HT-29 (cell line): ENCODE results near the gene DSCAML1. TPM values are rescaled to one million over a fixed set of nuclear protein-coding genes. Genes with fewer than 3 reads are reported as not detected.

Experiments used
- DNase-seq: peaks from one replicate; pipeline ENCODE4 v3.0.0-alpha.2; 2015; ENCODE audit warnings: low spot score
- total RNA-seq: library from RNA; depleted of rRNA; stranded (reverse); fragments of >200 nt; shearing (Covaris generic); gene quantifications from 2 replicates; pipeline ENCODE4 v1.2.3, GENCODE V29; 2014

The DSCAML1 gene
- total RNA-seq, 1 experiment from 2014 or later = not detected

- no peak for DNase-seq
These were observed 245.2 kb downstream of the DSCAML1 start for GRCh38 chr11:117551761-117552343.

GRCh38 chr11:117550466-117550865 lies 246.6 kb downstream of the DSCAML1 start:
- DNase-seq = no peak

GRCh38 chr11:117549417-117549816 lies 247.6 kb downstream of the DSCAML1 start:
- DNase-seq = no peak

DNA sequence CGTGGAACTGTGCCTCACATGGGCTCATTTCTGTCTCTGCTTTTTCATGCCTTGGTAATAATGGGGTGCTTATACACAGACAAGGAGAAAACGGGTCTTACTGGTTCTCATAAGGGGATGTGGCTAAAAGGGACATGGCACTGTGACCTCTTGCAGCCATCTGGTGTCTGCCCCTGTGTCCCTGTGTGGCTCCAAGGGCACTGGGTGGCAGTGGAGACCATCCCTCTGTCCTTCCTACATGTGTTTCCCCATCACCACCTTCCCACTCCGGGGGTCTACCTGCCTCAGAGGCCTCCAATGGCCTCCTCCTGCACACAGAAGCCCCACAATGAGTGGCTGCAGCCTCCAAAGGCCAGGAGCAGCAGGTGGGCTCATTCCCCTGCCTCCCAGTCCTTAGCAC lies 248.1 kb downstream of the DSCAML1 start:
- DNase-seq = no peak

DNA sequence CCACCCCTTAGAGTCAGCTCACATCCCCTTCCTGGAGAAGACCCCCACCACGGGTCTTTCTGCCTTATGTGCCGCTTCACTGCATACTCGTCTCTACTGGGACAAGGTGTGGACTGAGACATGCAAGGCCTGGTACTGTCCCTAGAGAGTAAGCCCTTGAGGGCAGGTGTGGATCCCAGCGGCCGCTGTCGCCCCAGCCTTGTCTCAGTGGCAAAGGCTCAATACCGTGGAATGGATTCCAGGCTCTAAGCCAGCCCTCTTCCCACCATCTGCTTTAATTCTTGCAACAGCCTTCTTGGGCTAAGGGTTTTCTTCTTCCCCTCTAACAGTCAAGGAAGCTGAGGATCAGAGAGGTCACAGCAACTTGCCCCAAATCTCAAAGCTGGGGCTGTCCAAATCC lies 249.1 kb downstream of the DSCAML1 start:
- no peak for DNase-seq

DNA sequence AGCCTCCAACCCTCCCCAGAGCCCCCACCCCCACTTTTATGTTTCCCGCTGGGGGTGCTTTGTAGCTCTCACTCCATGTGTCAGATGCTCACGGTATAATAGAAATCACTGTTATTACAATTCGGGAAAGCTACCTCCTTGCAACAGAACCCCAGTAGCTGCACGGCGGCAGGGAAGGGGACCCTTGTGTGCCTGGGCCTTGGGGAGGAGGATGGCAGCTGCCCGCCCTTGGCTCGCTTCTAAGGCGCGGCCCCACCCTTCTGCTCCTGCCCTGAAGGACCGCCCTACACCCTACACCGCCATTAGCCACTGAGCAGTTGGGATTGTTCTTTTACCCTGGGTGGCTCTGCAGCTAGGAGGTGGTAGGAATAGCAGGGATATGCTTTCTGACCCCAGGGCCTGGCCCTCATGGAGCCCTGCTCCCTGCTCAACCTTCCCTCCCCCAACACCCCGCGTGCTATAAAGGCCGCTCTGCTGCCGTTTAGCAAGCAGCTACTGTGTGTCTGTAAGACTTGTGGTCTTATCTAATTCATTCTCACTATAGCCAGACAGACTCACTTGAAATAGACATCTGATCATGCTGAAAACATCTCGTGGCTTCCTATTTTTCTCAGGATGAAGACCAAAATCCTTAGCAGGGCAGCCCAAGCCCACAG lies 249.7 kb downstream of the DSCAML1 start:
- no peak for DNase-seq

DNA sequence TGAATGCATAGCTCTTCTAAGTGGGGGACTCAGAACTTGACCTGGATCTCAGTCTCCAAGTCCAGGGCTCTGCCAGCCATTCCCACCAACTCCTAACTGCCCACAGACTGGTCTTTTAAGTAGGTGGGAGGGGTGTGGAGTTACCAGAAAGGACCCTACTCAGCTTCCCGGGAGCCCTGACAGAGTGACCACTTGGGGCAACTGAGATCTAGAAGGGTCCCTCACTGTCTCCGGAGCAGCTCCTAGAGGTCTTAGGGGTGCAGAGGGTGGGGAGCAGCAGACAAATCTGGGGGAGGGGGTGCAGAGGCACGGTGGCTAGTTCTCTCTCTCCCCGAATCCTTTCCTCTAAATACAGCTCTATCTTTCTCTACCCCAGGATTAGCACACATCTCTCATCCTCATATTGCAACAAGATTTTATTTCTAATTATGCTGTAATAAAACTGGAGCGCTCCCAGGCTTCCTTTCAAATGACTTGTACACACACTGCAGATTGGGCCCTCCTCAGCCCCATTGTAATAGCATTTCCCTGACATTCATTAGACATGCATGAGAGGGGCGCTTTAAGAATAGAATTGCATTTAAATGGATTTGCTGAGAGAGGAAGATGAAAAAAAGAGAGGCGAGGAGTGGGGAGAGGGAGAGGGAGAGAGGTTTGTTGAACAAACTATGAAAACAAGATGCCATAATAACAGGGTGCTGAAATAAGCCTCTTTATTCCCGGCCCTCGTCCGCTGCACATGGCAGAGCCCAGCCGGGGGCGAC lies 250.4 kb downstream of the DSCAML1 start:
- no peak for DNase-seq

DNA sequence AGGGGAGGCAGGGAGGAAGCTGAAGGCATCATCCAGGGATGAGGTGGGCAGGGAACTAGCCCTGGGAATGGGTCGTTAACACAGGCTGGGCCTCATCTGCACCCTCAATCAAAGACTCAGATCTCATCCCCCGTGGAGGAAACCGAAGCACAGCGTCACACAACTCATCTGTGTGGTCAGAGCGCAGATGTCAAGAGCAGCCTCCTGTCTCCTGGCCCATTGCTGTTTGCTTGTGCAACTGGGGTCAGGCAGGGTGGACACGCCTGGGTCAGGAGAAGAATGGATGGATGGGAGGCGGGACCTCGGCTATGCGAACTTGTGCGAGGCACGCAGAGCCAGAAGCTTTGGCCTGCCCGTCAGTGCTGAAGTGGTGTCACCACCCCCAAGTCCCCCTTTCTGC lies 251.3 kb downstream of the DSCAML1 start:
- DNase-seq = no peak

GRCh38 chr11:117544130-117544800 lies 252.8 kb downstream of the DSCAML1 start:
- DNase-seq = no peak

- no peak for DNase-seq
These were observed 255.8 kb downstream of the DSCAML1 start for GRCh38 chr11:117541211-117541610.

- no peak for DNase-seq
These were observed 258.5 kb downstream of the DSCAML1 start for GRCh38 chr11:117538263-117539135.

DNA sequence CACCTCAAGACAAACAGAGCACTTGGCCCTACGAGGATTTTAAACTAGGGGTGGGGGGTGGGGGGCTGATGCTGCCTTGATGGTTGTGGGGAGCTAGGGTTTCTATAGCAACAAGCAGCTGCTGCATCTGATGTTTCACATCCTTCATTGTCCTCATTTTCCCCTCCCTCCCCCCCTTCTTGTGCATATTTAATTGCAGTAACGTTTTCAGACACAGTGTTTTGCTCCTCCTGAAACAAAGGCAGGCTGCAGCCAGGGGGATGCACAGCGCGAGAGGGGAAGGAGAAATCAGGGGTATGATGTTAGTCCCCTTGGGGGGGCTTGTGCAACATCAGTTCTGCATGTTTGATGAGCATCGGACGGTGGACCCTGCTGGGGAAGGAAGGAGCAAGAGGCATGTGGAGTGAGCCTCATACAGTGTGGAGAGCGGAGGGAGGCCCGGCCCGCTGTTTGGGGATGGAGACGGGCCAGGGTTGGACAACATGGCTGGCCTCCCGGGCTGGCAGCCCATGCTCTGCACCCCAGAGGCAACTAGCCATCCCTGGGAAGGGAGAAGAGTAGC lies 261.1 kb downstream of the DSCAML1 start:
- DNase-seq = no peak

- DNase-seq = peak; percentile 55
These were observed 261.7 kb downstream of the DSCAML1 start for GRCh38 chr11:117535201-117535849.

GRCh38 chr11:117532568-117532967 lies 264.4 kb downstream of the DSCAML1 start:
- no peak for DNase-seq

DNA sequence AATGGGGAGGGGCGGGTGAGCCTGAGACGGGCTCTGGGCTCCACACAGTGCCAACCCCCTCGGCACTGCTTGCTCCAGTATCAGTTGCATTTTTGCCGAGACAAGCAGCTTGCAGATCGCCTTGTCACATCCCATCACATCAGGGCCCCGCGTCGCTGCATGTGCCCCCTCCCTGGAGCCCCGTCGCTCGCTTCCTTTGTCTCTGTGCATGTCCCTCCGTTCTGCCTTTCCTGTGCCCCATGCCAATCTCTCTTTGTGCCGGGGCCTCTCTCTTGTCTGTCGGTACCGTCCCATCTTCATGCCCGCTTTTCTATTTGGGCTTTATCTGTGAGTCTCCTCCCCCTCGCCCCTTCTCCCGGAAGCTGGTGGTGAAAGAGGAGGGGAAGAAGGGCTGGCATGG lies 267.2 kb downstream of the DSCAML1 start:
- no peak for DNase-seq

- DNase-seq = no peak
These were observed 268.8 kb downstream of the DSCAML1 start for GRCh38 chr11:117528097-117528721.

DNA sequence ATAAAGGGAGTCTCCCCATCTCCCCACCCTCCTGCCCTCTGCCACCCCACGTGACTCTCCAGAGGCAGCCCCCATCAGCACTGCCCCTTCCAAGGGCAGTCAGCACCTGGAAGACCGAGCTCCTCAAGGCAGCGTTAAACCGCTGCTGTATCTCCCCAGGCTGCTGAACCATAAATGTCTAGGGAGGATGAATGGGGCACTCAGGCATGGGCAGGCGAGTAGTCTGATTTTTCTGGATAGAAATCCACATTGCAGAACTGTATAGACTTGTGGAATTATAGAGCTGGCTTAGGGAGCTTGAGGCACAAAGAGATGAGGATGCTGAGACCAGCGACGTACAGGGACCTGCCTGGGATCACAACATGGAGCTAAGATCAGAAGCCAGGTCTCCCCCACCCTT lies 269.7 kb downstream of the DSCAML1 start:
- no peak for DNase-seq

GRCh38 chr11:117525866-117526542 lies 271.0 kb downstream of the DSCAML1 start:
- no peak for DNase-seq

DNA sequence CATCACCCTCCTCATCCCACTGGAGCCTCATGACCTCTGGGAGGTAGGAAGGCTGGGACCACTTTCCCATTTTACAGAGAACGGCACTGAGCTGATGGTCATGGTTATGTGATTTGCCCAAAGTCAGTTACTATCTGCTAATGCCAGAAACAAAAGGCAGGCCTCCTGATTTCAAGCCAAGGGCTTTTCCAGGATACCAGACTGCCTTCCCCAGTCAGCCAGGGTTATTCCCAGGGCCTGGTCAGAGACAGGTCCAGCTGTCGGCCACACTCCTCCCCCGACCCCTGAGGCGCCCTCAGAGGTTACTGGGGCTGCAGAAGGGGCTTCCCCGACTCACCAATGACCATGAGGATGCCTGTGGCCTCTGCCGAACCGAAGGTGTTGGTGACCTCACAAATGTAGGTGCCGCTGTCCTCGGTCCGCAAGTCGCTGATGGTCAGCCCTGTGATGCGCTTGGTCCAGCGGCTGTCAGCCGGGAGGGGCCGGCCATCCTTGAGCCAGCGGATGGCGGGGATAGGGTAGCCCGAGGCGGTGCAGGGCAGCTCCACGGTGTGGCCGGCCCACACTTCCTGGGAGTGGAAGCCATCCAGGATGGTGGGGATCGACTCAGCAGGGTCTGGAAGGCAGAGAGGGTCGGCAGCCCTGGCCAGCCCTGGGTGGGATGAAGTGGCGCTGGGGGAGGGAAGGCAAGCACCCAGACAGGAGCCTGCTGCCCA lies 272.4 kb downstream of the DSCAML1 start:
- no peak for DNase-seq
